ENCODE data around the gene TSPAN3. TPM values are rescaled to one million over a fixed set of nuclear protein-coding genes. Genes with fewer than 3 reads are reported as not detected.
A peak's percentile ranks its signal among the peaks of the same experiment; 100 is the strongest.

Gene TSPAN3
- 10 to 100 TPM; 13.3 to 14.3 TPM for total RNA-seq
- polyA plus RNA-seq = 10 to 100 TPM; 35.7 to 35.9 TPM

DNA sequence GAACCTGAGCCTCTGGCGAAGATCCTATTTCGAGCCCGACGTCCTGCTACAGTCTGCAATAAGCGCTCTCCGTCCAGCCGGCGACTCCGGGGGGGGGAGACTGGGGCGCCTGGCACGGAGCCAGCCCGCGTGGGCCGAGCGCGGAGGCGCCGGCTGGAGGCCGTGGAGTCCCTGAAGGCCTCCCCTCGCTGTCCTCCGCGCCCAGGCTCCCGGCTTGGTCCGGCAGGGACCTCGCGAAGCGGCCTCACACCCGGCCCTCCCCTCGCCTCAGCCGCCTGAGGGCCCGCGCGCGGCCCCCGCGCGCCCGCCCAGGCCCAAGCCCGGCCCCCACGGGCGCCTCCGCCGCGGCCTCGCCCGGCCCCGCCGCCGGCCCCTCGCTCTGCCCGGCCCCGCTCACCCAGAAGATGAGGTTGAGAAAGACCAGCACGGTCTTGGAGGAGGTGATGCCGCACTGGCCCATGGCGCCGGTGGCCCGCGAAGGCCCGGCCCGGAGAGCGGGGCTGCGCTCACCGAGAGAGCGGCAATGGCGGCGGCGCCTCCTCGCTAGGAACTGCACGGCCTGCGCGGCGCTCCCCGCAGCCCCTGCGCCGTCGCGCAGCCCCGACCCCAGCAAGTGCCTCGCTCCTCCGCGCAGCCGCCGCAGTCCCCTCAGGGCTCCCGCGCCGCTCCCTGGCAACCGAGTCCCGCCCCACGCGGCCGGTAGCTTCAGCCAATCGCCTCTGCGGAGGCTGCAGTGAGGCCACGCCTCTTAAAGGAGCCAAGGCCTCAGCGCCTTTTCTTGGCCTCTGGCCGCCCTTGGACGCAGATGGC, at the start of gene TSPAN3:
TSS of gene TSPAN3 (minus strand) at position 615 of the 810 bp plus-strand sequence. CDS start at position 460, 155 bp downstream.
- Mint-ChIP-seq H3K36me3 (peaks cover 0 to 1% of the 10 kb centered on the region in 2 donors), H3K27ac (peak within 1 kb of the TSS; percentile 74 to 90 (median 85)), H3K9me3 (no peaks in the 10 kb centered on the region), H3K4me1 (peaks cover 13 to 23% (median 18%) of the 10 kb centered on the region in 4 donors), H3K4me3 (peak within 1 kb of the TSS; percentile 82 to 92 (median 88)), H3K27me3 (no peaks in the 10 kb centered on the region)
- CTCF ChIA-PET (ENCODE audit: partially characterized antibody) = no interaction called here
- Histone ChIP-seq H3K27ac (ENCODE audit: low read depth, low read length) (peak within 1 kb of the TSS; percentile 40), H3K27me3 (ENCODE audit: insufficient read depth, low read length) (no peaks in the 10 kb centered on the region), H3K36me3 (ENCODE audit: insufficient read depth, low read length) (no peaks in the 10 kb centered on the region), H3K4me3 (ENCODE audit: low read length in 2 of 2) (peak within 1 kb of the TSS; percentile 14 to 63), H3K9me3 (ENCODE audit: control insufficient read depth in 1 of 2, low read length in 2 of 2) (no peaks in the 10 kb centered on the region), H3K4me1 (ENCODE audit: insufficient read depth, low read length) (peaks cover 14% of the 10 kb centered on the region)
- peak; percentile 89 to 90 (median 90) for DNase-seq
- intact Hi-C loops (cut with micrococcal nuclease) = loop anchor here (1.0 to 2.0 kb wide), 3 partner anchors 76 to 350 kb away; partner anchors contain the start of genes HMG20A, PEAK1, PSTPIP1 and SCAPER
- POLR2A ChIA-PET (ENCODE audit: partially characterized antibody) = interaction anchor here (0.6 to 1.0 kb wide), 5 partner anchors 15 to 139 kb away, joined by 3 to 6 read pairs (median 4); partner anchors contain the start of gene RCN2

DNA sequence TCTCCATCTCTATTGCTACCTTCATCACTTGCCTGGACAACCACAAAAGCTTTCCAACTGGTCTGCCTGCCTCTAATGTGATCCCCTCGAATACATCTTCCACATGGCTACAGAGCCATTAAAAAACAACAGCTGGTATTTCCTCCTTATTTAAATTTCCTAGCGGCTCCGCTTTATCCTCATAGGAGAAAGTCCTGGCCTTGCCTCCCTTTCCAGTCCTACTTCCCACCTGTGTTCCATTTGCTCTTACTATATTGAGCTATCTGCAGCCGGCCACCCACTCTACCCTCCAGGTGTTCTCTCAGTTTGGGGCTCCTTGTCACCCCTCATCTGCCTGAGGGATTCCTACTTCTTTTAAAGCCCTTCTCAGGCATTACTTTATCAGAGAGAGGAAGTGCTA, 49.7 kb upstream of the TSPAN3 start:
- no peak overlapping the region for H3K4me3 ChIP-seq (ENCODE audit: low read length in 2 of 2)
- ChIA-PET CTCF (ENCODE audit: partially characterized antibody) (interaction anchor here (1.0 to 5.1 kb wide), 4 partner anchors 10 to 426 kb away, joined by 3 to 63 read pairs (median 24); no protein-coding TSS in a partner anchor), POLR2A (ENCODE audit: partially characterized antibody) (no interaction called here)
- Mint-ChIP-seq H3K4me3 (no peak overlapping the region), H3K27ac (no peak overlapping the region), H3K36me3 (no peaks in the 10 kb centered on the region), H3K4me1 (peaks cover 0 to 3% (median 2%) of the 10 kb centered on the region in 4 donors), H3K9me3 (no peaks in the 10 kb centered on the region), H3K27me3 (no peaks in the 10 kb centered on the region)
- no peaks in the 10 kb centered on the region for H3K27me3 ChIP-seq (ENCODE audit: insufficient read depth, low read length)
- DNase-seq = no peak
- no peak overlapping the region for H3K27ac ChIP-seq (ENCODE audit: low read depth, low read length)
- H3K36me3 ChIP-seq (ENCODE audit: insufficient read depth, low read length) = no peaks in the 10 kb centered on the region
- no peaks in the 10 kb centered on the region for H3K4me1 ChIP-seq (ENCODE audit: insufficient read depth, low read length)
- intact Hi-C loops (cut with micrococcal nuclease) = no loop called here
- no peaks in the 10 kb centered on the region for H3K9me3 ChIP-seq (ENCODE audit: control insufficient read depth in 1 of 2, low read length in 2 of 2)

DNA sequence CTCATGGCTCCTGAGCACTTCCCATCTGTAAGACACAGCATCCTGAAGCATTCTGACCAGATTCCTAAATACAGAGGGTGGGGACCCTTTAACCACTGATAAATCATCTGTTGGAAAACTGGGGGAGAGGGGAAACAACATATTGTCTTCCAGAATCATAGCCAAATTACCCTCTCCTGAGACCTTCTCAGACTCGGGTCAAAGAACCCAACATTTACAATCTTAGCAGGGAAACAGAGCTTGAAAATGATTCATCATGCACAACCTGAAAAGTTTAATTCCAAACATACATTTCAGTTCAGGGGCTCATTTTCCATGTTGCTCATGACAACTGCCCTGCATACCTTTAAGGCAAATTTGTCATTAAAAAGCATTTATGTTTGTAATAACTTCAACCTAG, 48.5 kb upstream of the TSPAN3 start:
- H3K27ac Mint-ChIP-seq = no peak overlapping the region
- ChIA-PET POLR2A (ENCODE audit: partially characterized antibody) (interaction anchor here (1.0 kb wide), 1 partner anchor 424 kb away, joined by 3 read pairs; no protein-coding TSS in a partner anchor), CTCF (ENCODE audit: partially characterized antibody) (interaction anchor here (1.0 to 5.1 kb wide), 15 partner anchors 10 to 427 kb away, joined by 3 to 63 read pairs (median 5); no protein-coding TSS in a partner anchor)
- no peak overlapping the region for H3K27ac ChIP-seq (ENCODE audit: low read depth, low read length)
- H3K9me3 ChIP-seq (ENCODE audit: control insufficient read depth in 1 of 2, low read length in 2 of 2) = no peaks in the 10 kb centered on the region
- no peaks in the 10 kb centered on the region for H3K36me3 Mint-ChIP-seq
- no peaks in the 10 kb centered on the region for H3K36me3 ChIP-seq (ENCODE audit: insufficient read depth, low read length)
- intact Hi-C loops (cut with micrococcal nuclease) = loop anchor here (2.0 to 5.0 kb wide), 2 partner anchors 147 to 423 kb away; no protein-coding TSS in a partner anchor
- H3K27me3 ChIP-seq (ENCODE audit: insufficient read depth, low read length) = no peaks in the 10 kb centered on the region
- no peaks in the 10 kb centered on the region for H3K9me3 Mint-ChIP-seq
- peaks cover 0 to 3% (median 2%) of the 10 kb centered on the region in 4 donors for H3K4me1 Mint-ChIP-seq
- DNase-seq = no peak
- H3K4me3 Mint-ChIP-seq = no peak overlapping the region
- no peak overlapping the region for H3K4me3 ChIP-seq (ENCODE audit: low read length in 2 of 2)
- no peaks in the 10 kb centered on the region for H3K27me3 Mint-ChIP-seq
- H3K4me1 ChIP-seq (ENCODE audit: insufficient read depth, low read length) = no peaks in the 10 kb centered on the region

DNA sequence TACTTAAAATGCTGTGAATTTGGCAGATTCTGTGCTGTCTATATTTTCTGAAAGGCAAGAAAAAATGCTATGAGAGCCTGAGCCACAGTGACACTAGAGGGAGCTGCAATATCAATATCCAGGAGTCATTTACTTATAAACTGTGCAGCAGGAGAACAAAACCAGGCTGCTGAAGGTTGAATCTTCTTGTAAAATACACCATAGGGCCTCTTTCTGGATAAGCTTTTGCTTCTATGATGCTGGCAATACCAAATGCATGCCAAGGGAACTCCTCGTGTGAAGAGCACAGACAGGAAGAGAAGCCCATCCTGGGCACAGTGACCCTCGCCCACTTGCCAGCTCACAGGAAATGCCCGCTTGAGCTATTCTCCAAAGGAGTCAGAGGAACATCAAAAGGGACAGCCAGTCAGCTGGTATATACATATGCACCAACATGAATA, 48.0 kb upstream of the TSPAN3 start:
- Mint-ChIP-seq H3K9me3 (no peaks in the 10 kb centered on the region), H3K4me3 (no peak overlapping the region), H3K36me3 (no peaks in the 10 kb centered on the region), H3K27ac (no peak overlapping the region), H3K4me1 (peaks cover 0 to 3% (median 2%) of the 10 kb centered on the region in 4 donors), H3K27me3 (no peaks in the 10 kb centered on the region)
- no peaks in the 10 kb centered on the region for H3K4me1 ChIP-seq (ENCODE audit: insufficient read depth, low read length)
- no peaks in the 10 kb centered on the region for H3K9me3 ChIP-seq (ENCODE audit: control insufficient read depth in 1 of 2, low read length in 2 of 2)
- intact Hi-C loops (cut with micrococcal nuclease) = loop anchor here (1.0 to 5.0 kb wide), 3 partner anchors 147 to 424 kb away; no protein-coding TSS in a partner anchor
- CTCF ChIA-PET (ENCODE audit: partially characterized antibody) = interaction anchor here (1.0 to 5.1 kb wide), 16 partner anchors 9 to 425 kb away, joined by 3 to 63 read pairs (median 4); no protein-coding TSS in a partner anchor
- H3K4me3 ChIP-seq (ENCODE audit: low read length in 2 of 2) = no peak overlapping the region
- peak in 4 of 5 donors; percentile 42 to 48 (median 44) for DNase-seq
- POLR2A ChIA-PET (ENCODE audit: partially characterized antibody) = interaction anchor here (1.0 kb wide), 1 partner anchor 425 kb away, joined by 3 read pairs; no protein-coding TSS in a partner anchor
- no peaks in the 10 kb centered on the region for H3K27me3 ChIP-seq (ENCODE audit: insufficient read depth, low read length)
- no peaks in the 10 kb centered on the region for H3K36me3 ChIP-seq (ENCODE audit: insufficient read depth, low read length)
- H3K27ac ChIP-seq (ENCODE audit: low read depth, low read length) = no peak overlapping the region

DNA sequence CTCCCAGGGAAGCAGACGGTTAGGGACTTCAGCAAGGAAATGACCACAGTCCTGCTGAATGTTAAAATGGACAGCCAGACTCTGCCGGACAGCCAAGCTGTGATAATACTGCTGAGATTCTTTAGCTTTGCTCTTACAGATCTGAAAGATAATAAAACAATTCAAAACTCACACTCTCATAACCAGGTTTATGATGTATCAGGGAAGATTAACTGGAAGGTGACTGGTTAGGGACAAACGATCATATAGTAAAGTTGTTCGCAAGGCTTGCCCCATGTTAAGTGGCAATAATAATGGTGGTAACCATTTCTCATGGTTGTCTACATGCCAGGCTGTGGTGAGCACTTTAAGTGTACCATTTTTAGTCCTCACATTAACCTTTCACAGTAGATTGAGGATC, 44.3 kb upstream of the TSPAN3 start:
- Histone ChIP-seq H3K4me3 (ENCODE audit: low read length in 2 of 2) (no peak overlapping the region), H3K36me3 (ENCODE audit: insufficient read depth, low read length) (no peaks in the 10 kb centered on the region), H3K27ac (ENCODE audit: low read depth, low read length) (no peak overlapping the region), H3K9me3 (ENCODE audit: control insufficient read depth in 1 of 2, low read length in 2 of 2) (no peaks in the 10 kb centered on the region), H3K27me3 (ENCODE audit: insufficient read depth, low read length) (no peaks in the 10 kb centered on the region), H3K4me1 (ENCODE audit: insufficient read depth, low read length) (no peaks in the 10 kb centered on the region)
- DNase-seq = no peak
- Mint-ChIP-seq H3K27ac (no peak overlapping the region), H3K9me3 (no peaks in the 10 kb centered on the region), H3K4me3 (no peak overlapping the region), H3K27me3 (no peaks in the 10 kb centered on the region), H3K4me1 (peaks cover 0 to 3% (median 2%) of the 10 kb centered on the region in 4 donors), H3K36me3 (no peaks in the 10 kb centered on the region)
- intact Hi-C loops (cut with micrococcal nuclease) = loop anchor here (5.0 kb wide), 1 partner anchor 143 kb away; no protein-coding TSS in a partner anchor
- CTCF ChIA-PET (ENCODE audit: partially characterized antibody) = no interaction called here
- POLR2A ChIA-PET (ENCODE audit: partially characterized antibody) = no interaction called here

DNA sequence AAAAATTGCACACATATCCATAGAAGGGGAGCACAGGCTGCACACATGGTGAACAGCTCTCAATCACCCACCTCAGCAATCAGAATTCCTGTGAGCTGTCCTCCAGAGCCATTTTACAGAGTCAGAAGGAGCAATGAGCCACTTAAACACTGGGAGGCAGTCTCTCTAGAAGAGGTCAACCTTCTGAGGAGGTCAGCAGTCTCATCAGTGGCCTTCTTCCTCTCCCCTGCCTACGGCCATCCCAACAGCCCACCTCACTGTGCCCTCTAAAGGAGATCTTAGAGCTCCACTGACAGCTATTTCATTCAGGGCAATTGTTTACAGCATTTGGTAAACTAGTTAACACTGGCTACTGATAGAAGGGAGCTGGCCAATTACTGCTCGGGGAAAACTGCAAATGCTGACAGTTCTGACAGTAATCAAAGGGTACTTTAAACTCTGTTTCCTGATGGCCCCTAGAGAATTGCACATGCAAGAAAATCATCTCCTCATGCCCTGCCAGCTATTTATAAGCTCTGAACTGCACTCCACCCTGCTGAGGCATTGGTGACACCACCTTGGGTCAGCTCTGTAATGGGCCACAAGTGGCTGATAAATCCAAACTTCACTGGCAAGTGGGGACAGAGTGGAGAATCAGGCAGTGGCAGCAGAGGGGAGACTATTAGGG, 42.1 kb upstream of the TSPAN3 start:
- H3K4me3 ChIP-seq (ENCODE audit: low read length in 2 of 2) = no peak overlapping the region
- no peaks in the 10 kb centered on the region for H3K4me1 ChIP-seq (ENCODE audit: insufficient read depth, low read length)
- no peak overlapping the region for H3K27ac ChIP-seq (ENCODE audit: low read depth, low read length)
- Mint-ChIP-seq H3K27me3 (no peaks in the 10 kb centered on the region), H3K36me3 (no peaks in the 10 kb centered on the region), H3K4me1 (no peaks in the 10 kb centered on the region), H3K4me3 (no peak overlapping the region), H3K9me3 (no peaks in the 10 kb centered on the region), H3K27ac (peak overlapping the region in 1 of 7 donors; percentile 42)
- H3K27me3 ChIP-seq (ENCODE audit: insufficient read depth, low read length) = no peaks in the 10 kb centered on the region
- no peaks in the 10 kb centered on the region for H3K9me3 ChIP-seq (ENCODE audit: control insufficient read depth in 1 of 2, low read length in 2 of 2)
- no peak for DNase-seq
- ChIA-PET CTCF (ENCODE audit: partially characterized antibody) (interaction anchor here (1.2 kb wide), 1 partner anchor 430 kb away, joined by 5 read pairs; no protein-coding TSS in a partner anchor), POLR2A (ENCODE audit: partially characterized antibody) (no interaction called here)
- no peaks in the 10 kb centered on the region for H3K36me3 ChIP-seq (ENCODE audit: insufficient read depth, low read length)
- intact Hi-C loops (cut with micrococcal nuclease) = no loop called here

DNA sequence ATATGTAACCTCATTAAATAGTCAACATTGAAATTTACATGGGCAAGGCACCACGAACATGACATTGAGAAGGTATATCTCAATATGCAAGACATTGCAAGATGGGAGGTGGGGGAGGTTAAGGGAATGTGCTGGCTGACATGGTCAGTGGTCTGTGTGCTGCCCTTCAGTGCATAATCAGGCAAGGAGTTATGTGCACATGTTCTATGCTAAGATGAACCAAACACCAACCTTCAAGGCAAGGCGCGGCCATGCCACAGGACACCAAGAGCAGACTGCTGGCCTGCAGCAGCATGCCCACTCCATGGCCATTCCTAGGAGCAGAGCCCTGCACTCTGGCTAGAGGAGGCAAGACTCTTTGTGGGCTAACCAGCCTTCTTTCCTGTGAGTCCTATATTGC, 40.9 kb upstream of the TSPAN3 start:
- Histone ChIP-seq H3K9me3 (ENCODE audit: control insufficient read depth in 1 of 2, low read length in 2 of 2) (no peaks in the 10 kb centered on the region), H3K27me3 (ENCODE audit: insufficient read depth, low read length) (no peaks in the 10 kb centered on the region)
- CTCF ChIA-PET (ENCODE audit: partially characterized antibody) = no interaction called here

More for the DNA sequence above, 40.9 kb upstream of the TSPAN3 start:
- H3K9me3 Mint-ChIP-seq = no peaks in the 10 kb centered on the region
- no peak overlapping the region for H3K4me3 Mint-ChIP-seq
- intact Hi-C loops (cut with micrococcal nuclease) = no loop called here
- no peak overlapping the region for H3K27ac Mint-ChIP-seq
- DNase-seq = no peak
- POLR2A ChIA-PET (ENCODE audit: partially characterized antibody) = no interaction called here
- Histone ChIP-seq H3K4me1 (ENCODE audit: insufficient read depth, low read length) (no peaks in the 10 kb centered on the region), H3K27ac (ENCODE audit: low read depth, low read length) (no peak overlapping the region), H3K4me3 (ENCODE audit: low read length in 2 of 2) (no peak overlapping the region), H3K36me3 (ENCODE audit: insufficient read depth, low read length) (no peaks in the 10 kb centered on the region)
- no peaks in the 10 kb centered on the region for H3K4me1 Mint-ChIP-seq
- no peaks in the 10 kb centered on the region for H3K36me3 Mint-ChIP-seq
- H3K27me3 Mint-ChIP-seq = no peaks in the 10 kb centered on the region

Measured in CD4-positive, alpha-beta memory T cell (primary cell).